Mesenchymal stem cell (in vitro differentiated cells and primary cell): Measurements from ENCODE around the gene PIBF1.

Source experiments
- DNase-seq: peaks from one replicate; pipeline ENCODE4 v3.0.0-alpha.2; 2013
- H2AFZ ChIP-seq: one replicate; pipeline ENCODE4 v1.6.1; 2013; ENCODE audit warnings: low read depth, mild to moderate bottlenecking, control low read depth, inconsistent platforms, low read length, moderate library complexity
- H2AK5ac ChIP-seq: 2 replicates; pipeline ENCODE4 v1.6.1; 2013; ENCODE audit warnings: low read length, moderate library complexity, mild to moderate bottlenecking, inconsistent platforms; ENCODE audit not compliant: severe bottlenecking
- H2BK120ac ChIP-seq: one replicate; pipeline ENCODE4 v1.6.1; 2013; ENCODE audit warnings: low read depth, mild to moderate bottlenecking, inconsistent platforms, low read length, moderate library complexity
- H2BK12ac ChIP-seq, 2 experiments: one replicate each; pipeline ENCODE4 v1.6.1; 2013; ENCODE audit warnings: inconsistent platforms in 2 of 2, low read length in 2 of 2, mild to moderate bottlenecking in 2 of 2, moderate library complexity in 2 of 2, control low read depth in 1 of 2
- H2BK15ac ChIP-seq: one replicate; pipeline ENCODE4 v1.6.1; 2013; ENCODE audit warnings: mild to moderate bottlenecking, low read depth, inconsistent platforms; ENCODE audit not compliant: poor library complexity, severe bottlenecking
- H2BK5ac ChIP-seq: 2 replicates; pipeline ENCODE4 v1.6.1; 2013; ENCODE audit warnings: low read depth, mild to moderate bottlenecking, low read length, control low read depth, inconsistent platforms; ENCODE audit not compliant: poor library complexity, severe bottlenecking
- H3K14ac ChIP-seq, 2 experiments: one replicate each; pipeline ENCODE4 v1.6.1; 2013; ENCODE audit warnings: inconsistent platforms in 2 of 2, low read length in 2 of 2, control low read depth in 1 of 2, mild to moderate bottlenecking in 1 of 2, moderate library complexity in 1 of 2
- H3K18ac ChIP-seq, 2 experiments: one replicate each; pipeline ENCODE4 v1.6.1; 2013; ENCODE audit warnings: inconsistent platforms in 2 of 2, low read length in 2 of 2, control low read depth in 1 of 2, low read depth in 1 of 2, mild to moderate bottlenecking in 1 of 2
- H3K23ac ChIP-seq, 2 experiments: one replicate each; pipeline ENCODE4 v1.6.1; 2013; ENCODE audit warnings: inconsistent platforms in 2 of 2, low read length in 2 of 2, mild to moderate bottlenecking in 2 of 2, moderate library complexity in 2 of 2, control low read depth in 1 of 2
- H3K27ac ChIP-seq: 2 replicates; pipeline ENCODE4 v1.5.1; 2013; ENCODE audit warnings: mild to moderate bottlenecking, moderate library complexity, low read length, control low read depth, inconsistent platforms; ENCODE audit not compliant: poor library complexity, severe bottlenecking
- H3K27me3 ChIP-seq, 2 experiments: 2 replicates each; pipeline versions ENCODE4 v1.6.1 to v1.7.0; 2013; ENCODE audit warnings: low read length in 2 of 2, mild to moderate bottlenecking in 2 of 2, moderate library complexity in 2 of 2, control low read depth in 1 of 2, inconsistent platforms in 1 of 2; ENCODE audit not compliant: control insufficient read depth in 1 of 2, insufficient read depth in 1 of 2
- H3K36me3 ChIP-seq, 2 experiments: 2 replicates each; pipeline versions ENCODE4 v1.6.1 to v1.7.0; 2013; ENCODE audit warnings: low read length in 2 of 2, control low read depth in 1 of 2, inconsistent platforms in 1 of 2, low read depth in 1 of 2, mild to moderate bottlenecking in 1 of 2; ENCODE audit not compliant: insufficient read depth in 2 of 2, control insufficient read depth in 1 of 2
- H3K4ac ChIP-seq, 2 experiments: one replicate each; pipeline ENCODE4 v1.6.1; 2013; ENCODE audit warnings: inconsistent platforms in 2 of 2, low read length in 2 of 2, mild to moderate bottlenecking in 2 of 2, moderate library complexity in 2 of 2, control low read depth in 1 of 2, low read depth in 1 of 2
- H3K4me1 ChIP-seq: 2 replicates; pipeline ENCODE4 v1.6.1; 2013; ENCODE audit warnings: low read depth, low read length, control low read depth; ENCODE audit not compliant: control insufficient read depth, insufficient read depth
- H3K4me2 ChIP-seq: 2 replicates; pipeline ENCODE4 v1.6.1; 2013; ENCODE audit warnings: low read length, mild to moderate bottlenecking, inconsistent platforms; ENCODE audit not compliant: poor library complexity, severe bottlenecking
- H3K4me3 ChIP-seq, 2 experiments: 2 replicates each; pipeline versions ENCODE4 v1.5.1 to v1.7.0; 2013; ENCODE audit warnings: low read length in 2 of 2, mild to moderate bottlenecking in 2 of 2, control low read depth in 1 of 2, low read depth in 1 of 2; ENCODE audit not compliant: insufficient read depth in 1 of 2
- H3K79me1 ChIP-seq: replicated peaks from 2 replicates; pipeline ENCODE4 v1.6.1; 2013; ENCODE audit warnings: mild to moderate bottlenecking, control low read depth, low read length, inconsistent platforms; ENCODE audit not compliant: poor library complexity, severe bottlenecking
- H3K9ac ChIP-seq: 2 replicates; pipeline ENCODE4 v1.7.0; 2013; ENCODE audit warnings: mild to moderate bottlenecking, low read length, moderate library complexity
- H3K9me3 ChIP-seq: 2 replicates; pipeline ENCODE4 v1.7.0; 2013; ENCODE audit warnings: mild to moderate bottlenecking, low read length; ENCODE audit not compliant: control insufficient read depth
- H4K8ac ChIP-seq: one replicate; pipeline ENCODE4 v1.6.1; 2013; ENCODE audit warnings: inconsistent platforms, mild to moderate bottlenecking, low read length, moderate library complexity
- H4K91ac ChIP-seq: one replicate; pipeline ENCODE4 v1.6.1; 2013; ENCODE audit warnings: mild to moderate bottlenecking, low read length, inconsistent platforms
- WGBS: methylation state at CpG from one replicate; pipeline ENCODE4 v1.1.7; 2013; ENCODE audit warnings: mixed read lengths; 5-methylcytosine and 5-hydroxymethylcytosine counted together

PIBF1 gene

GRCh38 chr13:73034901-73035300, 253.0 kb downstream of the PIBF1 start:
- no peak overlapping the region for H3K18ac ChIP-seq
- no peak overlapping the region for H2AK5ac ChIP-seq
- H3K27me3 ChIP-seq = no peaks in the 10 kb centered on the region
- no peak overlapping the region for H2BK5ac ChIP-seq
- no peaks in the 10 kb centered on the region for H3K36me3 ChIP-seq
- H2BK120ac ChIP-seq = no peak overlapping the region
- no peaks in the 10 kb centered on the region for H3K9me3 ChIP-seq
- no peak overlapping the region for H3K4ac ChIP-seq
- H3K4me2 ChIP-seq = no peak overlapping the region
- no peak overlapping the region for H2BK12ac ChIP-seq
- H2AFZ ChIP-seq = no peak overlapping the region
- no peak overlapping the region for H3K14ac ChIP-seq
- no peaks in the 10 kb centered on the region for H3K79me1 ChIP-seq
- DNase-seq = no peak
- peaks cover 1% of the 10 kb centered on the region for H3K4me1 ChIP-seq
- H4K8ac ChIP-seq = no peak overlapping the region
- H3K27ac ChIP-seq = no peak overlapping the region
- no CpG with 5 or more reads among the region's 2 CpGs for WGBS
- no peak overlapping the region for H3K23ac ChIP-seq
- no peak overlapping the region for H4K91ac ChIP-seq
- no peak overlapping the region for H3K4me3 ChIP-seq
- no peak overlapping the region for H2BK15ac ChIP-seq
- no peak overlapping the region for H3K9ac ChIP-seq

- Histone ChIP-seq H2AFZ (no peak overlapping the region), H3K4ac (no peak overlapping the region), H3K9me3 (no peaks in the 10 kb centered on the region), H3K27me3 (no peaks in the 10 kb centered on the region), H3K14ac (no peak overlapping the region), H3K4me3 (no peak overlapping the region), H3K27ac (no peak overlapping the region), H3K4me1 (peaks cover 1% of the 10 kb centered on the region), H3K36me3 (no peaks in the 10 kb centered on the region), H4K91ac (no peak overlapping the region), H3K4me2 (no peak overlapping the region), H2BK5ac (no peak overlapping the region), H2BK12ac (no peak overlapping the region), H3K23ac (no peak overlapping the region), H2AK5ac (no peak overlapping the region), H2BK15ac (no peak overlapping the region), H3K9ac (no peak overlapping the region), H2BK120ac (no peak overlapping the region), H3K18ac (no peak overlapping the region), H4K8ac (no peak overlapping the region), H3K79me1 (no peaks in the 10 kb centered on the region)
- no peak for DNase-seq
- WGBS = no CpG with 5 or more reads among the region's 2 CpGs
Observed at GRCh38 chr13:73035660-73036059, 253.7 kb downstream of the PIBF1 start.

- Histone ChIP-seq H3K36me3 (no peaks in the 10 kb centered on the region), H2BK15ac (no peak overlapping the region), H4K8ac (no peak overlapping the region), H4K91ac (no peak overlapping the region), H2BK12ac (no peak overlapping the region), H2BK5ac (no peak overlapping the region), H3K23ac (no peak overlapping the region), H3K27me3 (no peaks in the 10 kb centered on the region), H3K9ac (no peak overlapping the region), H3K79me1 (no peaks in the 10 kb centered on the region), H3K14ac (no peak overlapping the region), H3K18ac (no peak overlapping the region), H3K4me3 (no peak overlapping the region), H3K4ac (no peak overlapping the region), H3K9me3 (no peaks in the 10 kb centered on the region), H2AFZ (no peak overlapping the region), H3K4me2 (no peak overlapping the region), H2AK5ac (no peak overlapping the region), H3K4me1 (no peaks in the 10 kb centered on the region), H2BK120ac (no peak overlapping the region), H3K27ac (no peak overlapping the region)
- WGBS = 93% methylated on average over 4 of the region's 4 CpGs
- DNase-seq = no peak
Observed at GRCh38 chr13:73036566-73036965, 254.6 kb downstream of the PIBF1 start.

- Histone ChIP-seq H3K4ac (no peak overlapping the region), H3K23ac (no peak overlapping the region), H3K27me3 (no peaks in the 10 kb centered on the region), H2AFZ (no peak overlapping the region), H3K18ac (no peak overlapping the region), H3K4me3 (no peak overlapping the region), H3K27ac (no peak overlapping the region), H4K91ac (no peak overlapping the region), H3K36me3 (no peaks in the 10 kb centered on the region), H3K14ac (no peak overlapping the region), H3K9me3 (no peaks in the 10 kb centered on the region), H2BK5ac (no peak overlapping the region), H3K79me1 (no peaks in the 10 kb centered on the region), H2AK5ac (no peak overlapping the region), H2BK15ac (no peak overlapping the region), H2BK12ac (no peak overlapping the region), H3K9ac (no peak overlapping the region), H4K8ac (no peak overlapping the region), H3K4me1 (no peaks in the 10 kb centered on the region), H2BK120ac (no peak overlapping the region), H3K4me2 (no peak overlapping the region)
- no peak for DNase-seq
Observed at GRCh38 chr13:73038064-73038463, 256.1 kb downstream of the PIBF1 start.
